H1 (cell line): ENCODE results near the gene CST5. TPM values are rescaled to one million over a fixed set of nuclear protein-coding genes. Genes with fewer than 3 reads are reported as not detected.

Source experiments
- CTCF ChIA-PET: fragments of 300-600 bp; sonication (Branson Sonifier 250); formaldehyde crosslinking; loops from one replicate; lab custom pipeline; 2021; ENCODE audit not compliant: partially characterized antibody; lab: Charles Lee
- POLR2A ChIA-PET: fragments of 300-600 bp; sonication (Branson Sonifier 250); formaldehyde crosslinking; loops from one replicate; lab custom pipeline; 2021; ENCODE audit warnings: inconsistent platforms; ENCODE audit not compliant: partially characterized antibody; lab: Charles Lee
- DNase-seq, 2 experiments: peaks; one replicate each; pipeline versions ENCODE4 v3.0.0 to v3.0.0-alpha.2; 2010 to 2022; ENCODE audit warnings: low spot score in 2 of 2, low read depth in 1 of 2, mixed read lengths in 1 of 2
- FAIRE-seq: peaks from 2 replicates; lab custom pipeline; 2011; peaks lifted over from hg19 to GRCh38; lab: Jason Lieb, UNC
- H2AFZ ChIP-seq: 2 replicates; pipeline ENCODE4 v1.8.1; 2012; ENCODE audit warnings: low read length, inconsistent platforms
- H2AK5ac ChIP-seq: 2 replicates; pipeline ENCODE4 v1.6.1; 2013; ENCODE audit warnings: low read depth, low read length
- H2BK120ac ChIP-seq: replicated peaks from 2 replicates; pipeline ENCODE3; 2013; ENCODE audit warnings: low read depth, low read length, inconsistent platforms
- H2BK12ac ChIP-seq: 2 replicates; pipeline ENCODE4 v1.6.1; 2013; ENCODE audit warnings: low read depth, low read length
- H2BK15ac ChIP-seq: 2 replicates; pipeline ENCODE4 v1.6.1; 2013; ENCODE audit warnings: low read length
- H2BK20ac ChIP-seq: 2 replicates; pipeline ENCODE4 v1.6.1; 2013; ENCODE audit warnings: low read length
- H2BK5ac ChIP-seq: 2 replicates; pipeline ENCODE4 v1.6.1; 2013; ENCODE audit warnings: low read depth, low read length
- H3K14ac ChIP-seq: 2 replicates; pipeline ENCODE4 v1.6.1; 2013; ENCODE audit warnings: inconsistent platforms; ENCODE audit not compliant: insufficient read length
- H3K18ac ChIP-seq: 2 replicates; pipeline ENCODE4 v1.6.1; 2013; ENCODE audit warnings: low read length; ENCODE audit errors: extremely low read depth
- H3K23ac ChIP-seq: 2 replicates; pipeline ENCODE4 v1.6.1; 2013; ENCODE audit warnings: inconsistent platforms; ENCODE audit not compliant: insufficient read length
- H3K23me2 ChIP-seq: 2 replicates; pipeline ENCODE4 v1.6.1; 2013; ENCODE audit warnings: low read depth, low read length
- H3K27ac ChIP-seq: 2 replicates; pipeline ENCODE4 v1.6.1; 2011; ENCODE audit warnings: low read depth, low read length, inconsistent platforms
- H3K27me3 ChIP-seq, 4 experiments: replicated peaks in 1 of 4; 1 replicate in 1 of 4; 2 replicates in 3 of 4; pipeline versions ENCODE4 v1.6.1 to v1.8.1; 2011 to 2013; ENCODE audit warnings: low read length in 3 of 4, mild to moderate bottlenecking in 3 of 4, inconsistent platforms in 2 of 4, mixed read lengths in 2 of 4, moderate library complexity in 1 of 4; ENCODE audit not compliant: control insufficient read depth in 3 of 4, insufficient read depth in 3 of 4; ENCODE audit errors: extremely low read depth in 1 of 4
- H3K36me3 ChIP-seq, 4 experiments: 2 replicates each; pipeline versions ENCODE4 v1.6.1 to v1.8.1; 2011 to 2013; ENCODE audit warnings: mild to moderate bottlenecking in 4 of 4, low read length in 3 of 4, moderate library complexity in 2 of 4, control low read depth in 1 of 4, inconsistent platforms in 1 of 4; ENCODE audit not compliant: insufficient read depth in 4 of 4, control insufficient read depth in 2 of 4
- H3K4ac ChIP-seq: replicated peaks from 2 replicates; pipeline ENCODE3; 2013; ENCODE audit warnings: low read length, low read depth, mixed read lengths, inconsistent platforms; ENCODE audit not compliant: insufficient read length
- H3K4me1 ChIP-seq, 4 experiments: replicated peaks in 1 of 4; 1 replicate in 1 of 4; 2 replicates in 3 of 4; pipeline versions ENCODE4 v1.6.1 to v1.8.1; 2011 to 2013; ENCODE audit warnings: low read length in 3 of 4, inconsistent platforms in 2 of 4, mixed read lengths in 1 of 4; ENCODE audit not compliant: insufficient read depth in 4 of 4, control insufficient read depth in 3 of 4
- H3K4me2 ChIP-seq, 2 experiments: 2 replicates each; pipeline versions ENCODE4 v1.6.1 to v1.8.1; 2011 to 2013; ENCODE audit warnings: low read depth in 2 of 2, low read length in 2 of 2, control low read depth in 1 of 2, inconsistent platforms in 1 of 2, mild to moderate bottlenecking in 1 of 2; ENCODE audit not compliant: insufficient read depth in 1 of 2
- H3K4me3 ChIP-seq, 4 experiments: fragments of 200-600, 300-600 bp in 1 of 4; sonication (generic), shearing (Covaris generic), sonication (Bioruptor Twin) in 1 of 4; 2 replicates each; pipeline versions ENCODE4 v1.5.1 to v1.8.1; 2011 to 2016; ENCODE audit warnings: low read length in 4 of 4, low read depth in 3 of 4, control low read depth in 2 of 4, inconsistent platforms in 2 of 4, mild to moderate bottlenecking in 2 of 4, mixed read lengths in 1 of 4, moderate library complexity in 1 of 4; ENCODE audit not compliant: insufficient read depth in 2 of 4; ENCODE audit errors: extremely low read depth in 1 of 4
- H3K56ac ChIP-seq: replicated peaks from 2 replicates; pipeline ENCODE3; 2013; ENCODE audit warnings: low read depth, mild to moderate bottlenecking, mixed read lengths, low read length, inconsistent platforms; ENCODE audit not compliant: insufficient read length
- H3K79me1 ChIP-seq: 2 replicates; pipeline ENCODE4 v1.6.1; 2013; ENCODE audit warnings: low read depth, low read length, control low read depth
- H3K79me2 ChIP-seq, 2 experiments: 2 replicates each; pipeline versions ENCODE4 v1.6.1 to v1.8.1; 2012 to 2013; ENCODE audit warnings: low read length in 2 of 2, mild to moderate bottlenecking in 2 of 2, inconsistent platforms in 1 of 2; ENCODE audit not compliant: insufficient read depth in 2 of 2, control insufficient read depth in 1 of 2
- H3K9ac ChIP-seq, 4 experiments: replicated peaks in 1 of 4; 1 replicate in 1 of 4; 2 replicates in 3 of 4; pipeline versions ENCODE4 v1.6.1 to v1.8.1; 2011 to 2013; ENCODE audit warnings: low read depth in 3 of 4, low read length in 3 of 4, control low read depth in 2 of 4, mild to moderate bottlenecking in 2 of 4, moderate library complexity in 2 of 4, inconsistent platforms in 1 of 4; ENCODE audit errors: extremely low read depth in 1 of 4
- H3K9me3 ChIP-seq, 2 experiments: 2 replicates each; pipeline versions ENCODE4 v1.6.1 to v1.8.1; 2012 to 2013; ENCODE audit warnings: mild to moderate bottlenecking in 2 of 2, moderate library complexity in 2 of 2, control low read depth in 1 of 2, inconsistent platforms in 1 of 2, low read depth in 1 of 2, low read length in 1 of 2, mixed read lengths in 1 of 2; ENCODE audit not compliant: insufficient read depth in 2 of 2
- H4K20me1 ChIP-seq, 2 experiments: replicated peaks in 1 of 2; 2 replicates each; pipeline versions ENCODE3 to v1.8.1; 2011 to 2013; ENCODE audit warnings: inconsistent platforms in 2 of 2, low read length in 2 of 2, mild to moderate bottlenecking in 1 of 2; ENCODE audit not compliant: insufficient read depth in 2 of 2, control insufficient read depth in 1 of 2
- H4K5ac ChIP-seq: 2 replicates; pipeline ENCODE4 v1.6.1; 2013; ENCODE audit warnings: low read length, low read depth, mixed read lengths, inconsistent platforms; ENCODE audit not compliant: insufficient read length
- H4K8ac ChIP-seq: 2 replicates; pipeline ENCODE4 v1.8.0; 2013; ENCODE audit warnings: mild to moderate bottlenecking, moderate library complexity, low read length, inconsistent platforms; ENCODE audit not compliant: insufficient read depth; ENCODE audit errors: extremely low read depth
- H4K91ac ChIP-seq: replicated peaks from 2 replicates; pipeline ENCODE3; 2013; ENCODE audit warnings: low read length, mixed read lengths, inconsistent platforms; ENCODE audit not compliant: insufficient read length
- ASH2L ChIP-seq: fragments of 200-600, 300-600 bp; sonication (generic); IDR thresholded peaks from one replicate; pipeline ENCODE4 v1.7.1; 2017; ENCODE audit warnings: low read length
- E2F6 ChIP-seq: IDR thresholded peaks from 2 replicates; pipeline ENCODE4 v1.6.1; 2012; ENCODE audit warnings: inconsistent platforms
- EGR1 ChIP-seq: IDR thresholded peaks from 2 replicates; pipeline ENCODE4 v1.6.1; 2011; ENCODE audit warnings: low read depth, low read length, borderline replicate concordance
- JUN ChIP-seq: IDR thresholded peaks from 2 replicates; pipeline ENCODE4 v1.6.1; 2011; ENCODE audit warnings: low read depth, mild to moderate bottlenecking, improper control_type of control experiment, low read length
- POU5F1 ChIP-seq: IDR thresholded peaks from 2 replicates; pipeline ENCODE4 v1.6.1; 2011; ENCODE audit warnings: low read depth, mild to moderate bottlenecking, low read length, moderate library complexity
- RFX5 ChIP-seq: IDR thresholded peaks from 2 replicates; pipeline ENCODE4 v1.6.1; 2011; ENCODE audit warnings: low read depth, low read length, improper control_type of control experiment, borderline replicate concordance
- RNF2 ChIP-seq: fragments of 200-900, 300-1000 bp; sonication (generic); IDR thresholded peaks from 2 replicates; pipeline ENCODE4 v1.7.1; 2016; ENCODE audit warnings: borderline replicate concordance, low read depth, mild to moderate bottlenecking, antibody characterized with exemption, low read length; ENCODE audit not compliant: poor library complexity, severe bottlenecking; ENCODE audit errors: missing control alignments
- SIN3A ChIP-seq, 2 experiments: IDR thresholded peaks in 1 of 2; conservative IDR thresholded peaks in 1 of 2; 2 replicates each; pipeline ENCODE4 v1.6.1; 2011 to 2012; ENCODE audit warnings: low read length in 2 of 2, improper control_type of control experiment in 1 of 2, low read depth in 1 of 2, mild to moderate bottlenecking in 1 of 2
- SIX5 ChIP-seq: IDR thresholded peaks from 2 replicates; pipeline ENCODE4 v1.6.1; 2011; ENCODE audit warnings: mild to moderate bottlenecking, low read depth, low read length
- WGBS, 2 experiments: shearing (Covaris generic) in 1 of 2; methylation state at CpG; one replicate each; pipeline versions ENCODE4 v1.1.6 to v1.1.7; 2013 to 2015; ENCODE audit warnings: low lambda C conversion rate in 2 of 2, mixed read lengths in 2 of 2, inconsistent platforms in 1 of 2, low coverage in 1 of 2, missing lambda C conversion rate in 1 of 2; ENCODE audit not compliant: insufficient replicate concordance in 2 of 2, insufficient coverage in 1 of 2, insufficient read length in 1 of 2; ENCODE audit errors: extremely low coverage in 1 of 2, missing lambda C conversion rate in 1 of 2; 5-methylcytosine and 5-hydroxymethylcytosine counted together
- polyA plus RNA-seq, 7 experiments: library from polyadenylated mRNA; depleted of rRNA in 3 of 7; stranded (reverse) in 5 of 7; unstranded in 2 of 7; fragments of >200 nt in 5 of 7; fragments of 200-250 nt in 2 of 7; gene quantifications; 1 replicate in 5 of 7; 2 replicates in 1 of 7; 4 replicates in 1 of 7; pipeline versions ENCODE4 v1.2.1 to v1.2.3, GENCODE V29; 2011 to 2013; ENCODE audit warnings: missing spikeins in 2 of 7, mixed read lengths in 2 of 7
- total RNA-seq: library from RNA; stranded (reverse); fragmentation: NEBNext Ultra II Directional; extraction: Animal tissue kit (Norgen Biotek cat#: 25700); gene quantifications from 2 replicates; pipeline ENCODE4 v1.2.1, GENCODE V29; 2021

CST5 gene
- total and polyA plus RNA-seq, 2 of the 8 experiments (the other 6 are each of a cell fraction or from before 2014, with no cell fraction given) = not detected

DNA sequence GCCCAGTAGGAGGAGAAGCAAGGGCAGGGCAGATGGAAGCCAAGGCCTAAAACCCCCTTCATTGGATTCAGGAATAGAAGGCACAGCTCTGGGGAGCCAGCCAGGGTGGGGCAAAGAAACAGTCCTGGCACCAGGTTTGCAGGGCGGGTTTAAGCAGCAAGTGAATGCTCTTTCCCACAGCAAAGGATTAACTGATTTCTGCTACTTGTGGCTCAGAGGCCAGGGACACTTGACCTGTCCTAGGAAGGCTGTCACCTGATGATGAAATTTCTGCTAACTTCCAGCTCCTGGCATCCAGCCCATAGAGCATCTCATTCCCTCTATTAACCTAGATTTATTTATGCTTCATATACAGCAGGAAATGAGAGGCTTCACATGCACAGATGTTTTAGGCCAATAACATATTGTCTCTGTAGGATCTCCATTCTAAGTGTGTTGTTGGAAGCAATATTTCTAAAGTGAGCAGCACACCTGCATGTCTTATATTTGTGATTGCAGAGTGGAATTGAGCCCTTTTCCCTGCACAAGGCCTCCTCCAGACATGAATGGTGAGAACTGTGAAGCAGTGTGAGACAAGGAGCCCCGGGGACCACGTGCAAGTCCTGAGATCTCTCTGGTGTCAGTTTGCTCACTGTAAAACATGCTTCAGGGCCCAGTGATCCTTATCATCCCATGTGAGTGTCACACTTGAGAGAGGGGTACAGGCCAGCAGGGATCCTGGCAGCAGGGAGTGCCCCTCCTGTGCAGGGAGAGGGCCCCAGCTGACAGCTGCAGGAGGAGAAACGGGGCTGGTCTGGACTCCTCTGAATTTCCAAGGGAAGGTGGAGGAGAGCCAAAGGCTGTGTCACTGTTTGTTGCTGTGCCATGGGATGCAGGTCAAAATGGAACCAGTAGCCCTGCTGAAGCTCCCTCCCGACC, 41.1 kb upstream of the CST5 start:
- Histone ChIP-seq H3K79me1 (no peaks in the 10 kb centered on the region), H3K14ac (no peak overlapping the region), H2BK5ac (no peak overlapping the region), H3K4me1 (peaks cover 0 to 4% (median 1%) of the 10 kb centered on the region in 4 experiments; a peak in 2 of 7 replicates), H3K23me2 (no peaks in the 10 kb centered on the region; the same call in 1 of the 2 replicates), H2BK120ac (no peak overlapping the region), H2AFZ (no peak overlapping the region), H3K9me3 (no peaks in the 10 kb centered on the region), H3K79me2 (no peaks in the 10 kb centered on the region), H4K8ac (no peak overlapping the region), H3K36me3 (no peaks in the 10 kb centered on the region), H3K56ac (no peak overlapping the region), H2BK15ac (no peak overlapping the region), H3K4ac (no peak overlapping the region), H4K91ac (no peak overlapping the region), H3K18ac (no peak overlapping the region), H3K4me2 (no peak overlapping the region), H2BK20ac (no peak overlapping the region), H3K23ac (no peak overlapping the region), H3K4me3 (no peak overlapping the region), H3K27me3 (no peaks in the 10 kb centered on the region), H2BK12ac (no peak overlapping the region), H2AK5ac (no peak overlapping the region), H3K9ac (no peak overlapping the region), H3K27ac (no peak overlapping the region), H4K5ac (no peak overlapping the region), H4K20me1 (no peaks in the 10 kb centered on the region)
- DNase-seq (no peak), FAIRE-seq (no peak)
- CTCF ChIA-PET = interaction anchor here (0.9 to 1.2 kb wide), 3 partner anchors 17 to 82 kb away, joined by 3 to 4 read pairs (median 3); no protein-coding TSS in a partner anchor
- POLR2A ChIA-PET = no interaction called here
- no peak for TF ChIP-seq JUN
- TF ChIP-seq E2F6 = no peak
- no peak for TF ChIP-seq RNF2
- TF ChIP-seq ASH2L = no peak
- no peak for TF ChIP-seq EGR1
- no peak for TF ChIP-seq SIN3A (conservative IDR thresholded peaks at IDR 0.05 in 1 of 2, IDR thresholded peaks at IDR 0.05 in 1 of 2; ENCODE audit: low read depth in 1 of 2, low read length in 2 of 2)
- TF ChIP-seq SIX5 = no peak
- TF ChIP-seq RFX5 = no peak
- no peak for TF ChIP-seq POU5F1
- 87% methylated on average over 5 of the region's 5 CpGs; no CpG with 5 or more reads in 1 of the 2 experiments for WGBS, 2 experiments
